CD14-positive monocyte (primary cell): Measurements from ENCODE around the gene SFTPB. TPM values are rescaled to one million over a fixed set of nuclear protein-coding genes. Genes with fewer than 3 reads are reported as not detected.
A peak's percentile ranks its signal among the peaks of the same experiment; 100 is the strongest.

Experiments
- DNase-seq, 3 donors: peaks; one replicate each; pipeline ENCODE4 v3.0.0-alpha.2; 2011 to 2022
- H2AFZ ChIP-seq: 2 replicates; pipeline ENCODE4 v1.6.0; 2012; ENCODE audit warnings: mild to moderate bottlenecking, low read depth, low read length, inconsistent platforms; ENCODE audit not compliant: insufficient read depth, poor library complexity, severe bottlenecking
- H3K27ac ChIP-seq, 2 donors: 1 replicate in 1 of 2; 2 replicates in 1 of 2; pipeline ENCODE4 v1.5.1; 2012 to 2013; ENCODE audit warnings: low read length in 2 of 2, control low read depth in 1 of 2, inconsistent platforms in 1 of 2, low read depth in 1 of 2, mild to moderate bottlenecking in 1 of 2
- H3K27me3 ChIP-seq, 2 donors: one replicate each; pipeline versions ENCODE4 v1.6.0 to v1.6.1; 2011 to 2013; ENCODE audit warnings: low read length in 2 of 2; ENCODE audit not compliant: control insufficient read depth in 2 of 2, insufficient read depth in 2 of 2
- H3K36me3 ChIP-seq, 2 donors: replicated peaks in 1 of 2; 1 replicate in 1 of 2; 2 replicates in 1 of 2; pipeline versions ENCODE4 v1.5.1 to v1.6.1; 2012 to 2013; ENCODE audit warnings: low read length in 2 of 2, control low read depth in 1 of 2, inconsistent platforms in 1 of 2, mild to moderate bottlenecking in 1 of 2; ENCODE audit not compliant: insufficient read depth in 2 of 2, control insufficient read depth in 1 of 2
- H3K4me1 ChIP-seq, 2 donors: 1 replicate in 1 of 2; 2 replicates in 1 of 2; pipeline versions ENCODE4 v1.5.1 to v1.6.1; 2012 to 2013; ENCODE audit warnings: low read length in 2 of 2, control low read depth in 1 of 2, inconsistent platforms in 1 of 2, mild to moderate bottlenecking in 1 of 2, moderate library complexity in 1 of 2; ENCODE audit not compliant: insufficient read depth in 2 of 2, control insufficient read depth in 1 of 2
- H3K4me2 ChIP-seq: replicated peaks from 2 replicates; pipeline ENCODE3; 2012; ENCODE audit warnings: low read length, moderate library complexity, mild to moderate bottlenecking; ENCODE audit not compliant: poor library complexity, severe bottlenecking; ENCODE audit errors: extremely low read depth
- H3K4me3 ChIP-seq, 3 experiments: fragments of 200-600 bp in 1 of 3; sonication (generic) in 1 of 3; replicated peaks in 1 of 3; 1 replicate in 2 of 3; 2 replicates in 1 of 3; pipeline ENCODE4 v1.5.1; 2011 to 2013; ENCODE audit warnings: low read length in 3 of 3, mild to moderate bottlenecking in 3 of 3, control low read depth in 2 of 3, low read depth in 2 of 3, inconsistent platforms in 1 of 3, moderate library complexity in 1 of 3
- H3K79me2 ChIP-seq: 2 replicates; pipeline ENCODE4 v1.6.0; 2012; ENCODE audit warnings: mild to moderate bottlenecking, control low read depth, inconsistent platforms, low read length, moderate library complexity; ENCODE audit not compliant: insufficient read depth
- H3K9ac ChIP-seq: 2 replicates; pipeline ENCODE4 v1.6.0; 2017; ENCODE audit warnings: low read length, mild to moderate bottlenecking; ENCODE audit not compliant: insufficient read depth, poor library complexity, severe bottlenecking
- H3K9me3 ChIP-seq, 2 donors: replicated peaks in 1 of 2; 1 replicate in 1 of 2; 2 replicates in 1 of 2; pipeline versions ENCODE4 v1.5.1 to v1.6.1; 2012 to 2013; ENCODE audit warnings: low read length in 2 of 2, control low read depth in 1 of 2; ENCODE audit not compliant: control insufficient read depth in 1 of 2, insufficient read depth in 1 of 2
- H4K20me1 ChIP-seq: 2 replicates; pipeline ENCODE4 v1.6.0; 2012; ENCODE audit warnings: mild to moderate bottlenecking, low read length, control low read depth, moderate library complexity; ENCODE audit not compliant: insufficient read depth
- H3K27ac Mint-ChIP-seq, 7 donors: one replicate each; pipeline ENCODE4 v1.8.0; 2020; ENCODE audit warnings: mild to moderate bottlenecking in 7 of 7, mixed read lengths in 7 of 7, moderate library complexity in 6 of 7, inconsistent platforms in 2 of 7
- H3K27me3 Mint-ChIP-seq, 3 donors: one replicate each; pipeline ENCODE4 v1.8.0; 2021 to 2022; ENCODE audit warnings: low read depth in 3 of 3, mild to moderate bottlenecking in 3 of 3, mixed read lengths in 3 of 3, moderate library complexity in 3 of 3, inconsistent platforms in 1 of 3
- H3K36me3 Mint-ChIP-seq, 2 donors: one replicate each; pipeline ENCODE4 v1.8.0; 2020; ENCODE audit warnings: mixed read lengths in 2 of 2, inconsistent platforms in 1 of 2, mild to moderate bottlenecking in 1 of 2
- H3K4me1 Mint-ChIP-seq: one replicate; pipeline ENCODE4 v1.8.0; 2020; ENCODE audit warnings: mild to moderate bottlenecking, mixed read lengths
- H3K4me3 Mint-ChIP-seq, 2 donors: one replicate each; pipeline ENCODE4 v1.8.0; 2020; ENCODE audit warnings: mild to moderate bottlenecking in 2 of 2, mixed read lengths in 2 of 2, moderate library complexity in 1 of 2
- H3K9me3 Mint-ChIP-seq, 7 donors: one replicate each; pipeline ENCODE4 v1.8.0; 2020 to 2022; ENCODE audit warnings: mixed read lengths in 7 of 7, mild to moderate bottlenecking in 6 of 7, moderate library complexity in 6 of 7, inconsistent platforms in 2 of 7
- CTCF ChIP-seq: fragments of 200-600 bp; IDR thresholded peaks from one replicate; pipeline ENCODE4 v1.8.0; 2022; ENCODE audit warnings: antibody characterized with exemption, mild to moderate bottlenecking
- WGBS: methylation state at CpG from one replicate; pipeline ENCODE4 v1.1.5; 2013; ENCODE audit warnings: missing lambda C conversion rate; ENCODE audit not compliant: insufficient coverage; 5-methylcytosine and 5-hydroxymethylcytosine counted together
- intact Hi-C, 2 donors: fragments of 100-400 bp; cut with micrococcal nuclease; formaldehyde crosslinking; loops; one replicate each; pipeline versions ENCODE4 v1.15.0 to v1.15.1; 2023
- polyA minus RNA-seq: library from RNA; depleted of rRNA, polyadenylated mRNA; stranded (reverse); fragments of >200 nt; gene quantifications from 2 replicates; pipeline ENCODE4 v1.2.3, GENCODE V29; 2012
- polyA plus RNA-seq, 3 donors: library from polyadenylated mRNA; depleted of rRNA in 1 of 3; unstranded in 2 of 3; stranded (reverse) in 1 of 3; fragments of 300-500 nt in 2 of 3; fragments of >200 nt in 1 of 3; fragmentation: Illumina TruSeq in 2 of 3; gene quantifications; 1 replicate in 2 of 3; 2 replicates in 1 of 3; pipeline ENCODE4 v1.2.3, GENCODE V29; 2012 to 2021
- total RNA-seq, 12 experiments: library from RNA in 1 of 12; stranded (reverse) in 1 of 12; fragments of 120-200 nt in 1 of 12; gene quantifications; one replicate each; pipeline ENCODE4 v1.2.4 and lab custom pipeline; 2013 to 2026; ENCODE audit warnings: mixed read lengths in 6 of 12, inconsistent platforms in 1 of 12

SFTPB gene
- 0.02 TPM for total RNA-seq (2013)
- polyA plus RNA-seq (under 1 TPM in 2 of 3 donors, not detected in 1; 0.18 to 0.47 TPM), polyA minus RNA-seq (not detected in 2 replicates), total RNA-seq (lab: John Stamatoyannopoulos, UW) (0 to 0.69 (median 0.21) reads per million in 11 experiments)

- peaks cover 0 to 3% (median 0%) of the 10 kb centered on the region in 3 donors for H3K27me3 Mint-ChIP-seq
- peaks cover 0 to 3% of the 10 kb centered on the region in 2 donors for H3K36me3 Mint-ChIP-seq
- no peak within 1 kb of the TSS for H3K4me3 Mint-ChIP-seq
- H3K27ac Mint-ChIP-seq, result peak within 1 kb of the TSS in 4 of 7 donors; percentile 61 to 79 (median 73)
- 98% methylated on average over 4 of the region's 5 CpGs for WGBS
- H4K20me1 ChIP-seq, result no peaks in the 10 kb centered on the region
- TF ChIP-seq CTCF, result no peak
- intact Hi-C loops, result no loop called here
- no peak within 1 kb of the TSS for H3K9ac ChIP-seq
- peaks cover 0 to 3% (median 0%) of the 10 kb centered on the region in 7 donors for H3K9me3 Mint-ChIP-seq
- no peaks in the 10 kb centered on the region for H3K27me3 ChIP-seq
- no peak within 1 kb of the TSS for H3K4me3 ChIP-seq
- H3K4me1 Mint-ChIP-seq, result peaks cover 63% of the 10 kb centered on the region
- peak within 1 kb of the TSS in 1 of 2 donors; percentile 34 for H3K27ac ChIP-seq
- H3K9me3 ChIP-seq, result no peaks in the 10 kb centered on the region
- H3K79me2 ChIP-seq, result no peaks in the 10 kb centered on the region
- no peak for DNase-seq
- H3K4me1 ChIP-seq, result peaks cover 73 to 76% of the 10 kb centered on the region in 2 donors
- no peak within 1 kb of the TSS for H2AFZ ChIP-seq
- no peaks in the 10 kb centered on the region for H3K36me3 ChIP-seq
- H3K4me2 ChIP-seq, result peak within 1 kb of the TSS; percentile 9
These were observed at the start of gene SFTPB for GRCh38 chr2:85668009-85668856. TSS of gene SFTPB (minus strand) at chr2:85668199. CDS start at chr2:85668183, 16 bp downstream.

DNA sequence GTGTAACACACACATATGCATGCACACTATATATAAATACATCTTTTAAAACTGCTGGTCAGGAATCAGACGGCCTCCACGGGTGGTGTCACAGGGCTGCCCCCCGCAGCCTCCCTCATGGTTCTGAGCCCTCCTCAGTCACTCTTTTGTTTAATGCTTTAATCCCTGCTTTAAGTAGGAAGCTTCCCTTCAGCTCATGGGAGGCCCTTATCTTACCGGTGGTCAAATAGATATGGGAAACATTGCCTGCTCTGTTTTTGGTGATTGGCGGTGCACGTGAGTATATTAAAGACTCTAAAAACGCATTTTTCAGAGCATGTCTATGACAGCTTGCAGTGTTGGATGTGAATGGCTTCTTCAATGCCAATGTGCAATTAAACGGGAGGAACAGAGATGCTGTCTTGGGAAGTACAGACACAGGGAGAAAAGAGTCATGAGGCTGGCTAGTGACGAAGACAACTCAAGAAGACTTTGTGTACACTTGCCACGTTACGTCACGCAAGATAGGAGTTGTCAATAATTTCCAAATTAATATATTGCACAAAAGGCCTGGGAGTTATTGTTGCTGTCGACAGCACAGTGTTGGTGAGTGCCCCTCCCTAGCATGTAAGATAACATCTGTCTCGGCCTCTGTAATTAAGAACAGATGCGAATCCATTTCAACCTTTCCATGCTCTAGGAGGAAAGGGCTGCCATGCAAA, 49.5 kb upstream of the SFTPB start:
- Histone ChIP-seq H3K4me2 (no peak overlapping the region), H3K9ac (no peak overlapping the region), H4K20me1 (no peaks in the 10 kb centered on the region), H3K9me3 (no peaks in the 10 kb centered on the region), H2AFZ (no peak overlapping the region), H3K4me3 (no peak overlapping the region), H3K79me2 (no peaks in the 10 kb centered on the region), H3K27me3 (no peaks in the 10 kb centered on the region), H3K4me1 (peaks cover 57 to 61% of the 10 kb centered on the region in 2 donors), H3K27ac (no peak overlapping the region), H3K36me3 (no peaks in the 10 kb centered on the region)
- intact Hi-C loops, result no loop called here
- Mint-ChIP-seq H3K9me3 (peaks cover 0 to 4% (median 1%) of the 10 kb centered on the region in 7 donors), H3K27me3 (peaks cover 0 to 1% (median 0%) of the 10 kb centered on the region in 3 donors), H3K36me3 (peaks cover 0 to 2% of the 10 kb centered on the region in 2 donors), H3K27ac (no peak overlapping the region), H3K4me1 (peaks cover 65% of the 10 kb centered on the region), H3K4me3 (no peak overlapping the region)
- 93% methylated on average over 11 of the region's 15 CpGs for WGBS
- no peak for TF ChIP-seq CTCF
- no peak for DNase-seq
